HG03575 (cell line): ENCODE results near the gene TARP.
"Not testable (repeated sequence)": the region's sequence is repeated elsewhere in the genome, so short reads cannot be mapped to it uniquely, and the experiment has no call there.

ENCODE experiments used
- ATAC-seq: cut with Tn5 transposase; IDR thresholded peaks from one replicate; pipeline ENCODE4 v1.9.1; 2021; ENCODE audit not compliant: unreplicated experiment, insufficient number of reproducible peaks, low FRiP score; ENCODE audit errors: extremely low read depth

Gene TARP

DNA sequence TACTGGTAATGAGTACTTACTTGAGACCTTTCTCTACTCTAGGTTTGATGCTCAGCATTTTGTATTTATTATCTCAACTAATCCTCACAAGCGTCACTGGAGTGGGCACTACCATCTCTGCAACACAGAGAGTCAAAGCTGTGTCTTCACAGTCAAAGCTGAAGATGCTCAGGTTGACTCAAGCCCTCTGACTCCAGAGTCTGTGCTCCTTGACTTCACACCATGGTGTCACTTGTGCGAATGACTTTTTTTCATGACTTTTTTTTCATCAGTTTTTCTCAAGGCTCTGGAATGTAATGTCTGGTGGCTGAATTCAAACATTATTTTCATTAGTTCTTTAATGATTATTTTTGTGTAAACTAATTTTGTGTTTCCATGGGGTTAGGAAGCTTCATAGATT is 30.4 kb upstream of the TARP start:
- ATAC-seq, result no peak

DNA sequence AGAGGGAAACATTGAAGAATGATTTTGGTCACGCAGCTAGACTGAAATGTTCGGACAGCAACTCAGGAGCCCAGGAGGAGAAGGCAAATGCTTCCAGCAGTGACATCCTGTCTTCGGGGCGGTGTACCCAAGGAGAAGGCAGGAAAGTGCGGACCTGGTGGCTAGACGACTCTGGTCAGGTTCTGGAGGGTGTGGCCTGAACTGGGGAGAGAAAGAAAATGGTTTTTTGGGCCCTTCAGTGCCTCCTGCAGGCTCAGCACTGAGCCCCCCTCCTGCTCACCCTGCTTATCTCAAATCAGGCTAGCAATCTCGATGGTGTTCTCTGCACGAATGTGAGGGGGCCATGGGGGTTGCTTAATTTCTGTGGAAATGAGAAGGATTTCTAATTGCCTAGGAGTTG is 26.7 kb upstream of the TARP start:
- ATAC-seq, result no peak

DNA sequence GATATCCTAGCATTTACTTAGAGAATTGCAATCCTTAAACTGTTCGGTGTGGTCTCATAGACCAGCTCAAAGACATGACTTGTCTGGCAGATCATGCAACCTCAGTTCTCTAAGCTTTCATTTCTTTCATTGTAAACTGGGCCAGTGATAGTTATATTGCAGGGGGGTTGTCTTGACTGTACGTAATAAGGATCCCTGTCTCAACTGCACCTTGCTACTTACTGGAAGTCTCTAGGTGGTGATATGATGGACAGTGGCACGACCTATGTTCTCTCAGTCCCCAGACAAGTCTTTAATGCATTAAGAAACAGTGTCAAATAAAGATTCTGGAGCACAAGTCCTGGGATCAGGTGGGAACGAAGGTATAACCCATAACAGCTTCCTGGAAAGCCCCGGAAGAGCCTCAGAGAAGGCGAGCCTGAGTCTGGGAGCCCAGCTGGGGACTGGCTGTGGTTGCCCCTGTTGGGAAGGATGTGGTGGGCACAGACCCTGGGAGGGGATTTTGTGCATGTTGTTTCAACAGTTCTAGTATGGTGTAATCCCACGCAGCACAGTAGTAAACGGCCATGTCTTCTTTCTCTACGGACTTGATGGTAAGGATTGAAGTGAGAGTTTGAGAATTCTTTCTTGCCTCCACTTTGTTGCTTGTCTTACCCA is 26.0 kb upstream of the TARP start:
- no peak for ATAC-seq

DNA sequence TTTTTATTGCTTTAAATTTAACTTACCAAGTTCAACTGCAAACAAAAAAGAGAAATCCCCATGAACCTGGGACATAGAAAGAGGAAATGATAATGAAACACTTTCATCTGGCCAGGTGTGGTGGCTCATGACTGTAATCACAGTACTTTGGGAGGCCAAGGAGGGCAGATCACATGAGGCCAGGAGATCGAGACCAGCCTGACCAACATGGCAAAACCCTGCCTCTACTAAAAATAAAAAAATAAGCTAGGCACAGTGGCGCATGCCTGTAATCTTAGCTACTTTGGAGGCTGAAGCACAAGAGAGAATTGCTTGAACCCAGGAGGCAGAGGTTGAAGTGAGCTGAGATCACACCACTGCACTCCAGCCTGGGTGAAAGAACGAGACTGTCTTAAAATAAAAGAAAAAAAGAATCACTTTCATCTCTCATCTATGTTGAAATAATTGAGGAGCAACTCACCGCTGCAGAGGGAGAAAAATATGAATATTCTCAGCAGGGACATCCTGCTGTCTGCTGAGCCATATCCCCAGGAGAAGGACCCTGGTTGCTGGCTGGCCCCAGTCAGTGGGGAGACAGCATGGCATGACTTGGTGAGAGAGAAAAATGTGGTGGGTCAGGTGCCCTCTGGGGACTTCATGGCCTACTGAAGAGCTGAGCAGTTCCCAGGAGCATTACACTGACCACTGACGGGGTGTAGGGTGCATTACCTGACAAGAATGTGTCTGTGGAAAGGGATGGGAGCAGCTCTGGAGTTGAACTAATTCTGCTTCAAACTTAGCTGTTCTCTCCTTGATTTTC is 22.8 kb upstream of the TARP start:
- no peak for ATAC-seq

DNA sequence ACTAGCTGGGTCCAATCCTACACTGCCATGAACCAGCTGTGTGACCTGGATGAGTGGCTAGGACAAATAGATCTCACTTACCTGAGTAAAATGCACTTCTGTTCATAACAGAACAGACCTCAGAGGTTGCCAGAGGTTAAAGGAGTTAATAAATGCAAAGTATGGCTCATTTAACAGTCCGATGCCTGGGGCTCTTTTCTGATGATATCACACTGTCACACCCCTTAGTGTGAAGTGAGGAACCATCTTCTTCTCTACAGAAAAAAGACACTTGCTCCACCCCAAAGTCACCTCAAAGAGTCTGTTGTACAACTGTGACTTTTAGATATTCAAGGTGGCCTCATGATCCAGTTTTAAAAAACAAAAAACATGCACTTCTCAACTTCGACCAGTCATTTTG is 21.5 kb upstream of the TARP start:
- no peak for ATAC-seq

DNA sequence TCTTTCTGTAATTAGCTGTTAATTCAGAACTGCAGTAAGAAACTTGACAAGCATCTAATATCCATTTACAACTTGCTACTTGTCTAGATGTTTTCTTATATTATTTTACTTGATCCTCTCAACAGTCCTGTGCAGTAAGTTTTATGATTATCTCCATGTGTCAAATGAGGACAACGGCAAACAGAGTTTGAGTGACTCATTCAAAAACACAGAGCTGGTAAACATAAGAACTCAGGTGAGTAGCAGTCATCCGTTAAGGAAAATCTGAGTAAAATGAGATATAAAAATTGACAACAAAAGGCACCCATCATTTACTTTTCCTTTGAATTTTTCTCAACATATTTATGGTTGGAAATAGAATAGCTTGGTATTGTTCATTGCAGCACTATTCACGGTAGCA is 19.0 kb upstream of the TARP start:
- ATAC-seq, result no peak

DNA sequence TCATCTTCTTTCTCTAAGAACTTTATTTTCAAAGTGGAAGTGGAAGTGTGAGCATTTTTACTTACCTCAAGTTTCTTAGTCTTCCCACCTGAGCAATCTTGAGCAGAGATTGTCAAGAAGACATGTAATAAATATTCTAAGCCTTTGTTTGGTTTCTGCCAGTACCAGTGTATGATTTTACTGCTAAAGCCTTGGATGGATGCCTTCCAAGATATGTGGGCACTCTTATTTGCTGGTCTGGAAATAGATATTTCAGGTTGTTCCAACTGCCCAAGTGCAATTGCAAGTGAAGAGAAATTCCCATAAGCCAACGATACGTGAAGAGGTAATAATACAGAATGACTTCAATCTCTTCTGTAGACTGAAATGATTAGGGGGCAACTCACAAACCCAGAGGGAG is 18.2 kb upstream of the TARP start:
- ATAC-seq, result no peak

DNA sequence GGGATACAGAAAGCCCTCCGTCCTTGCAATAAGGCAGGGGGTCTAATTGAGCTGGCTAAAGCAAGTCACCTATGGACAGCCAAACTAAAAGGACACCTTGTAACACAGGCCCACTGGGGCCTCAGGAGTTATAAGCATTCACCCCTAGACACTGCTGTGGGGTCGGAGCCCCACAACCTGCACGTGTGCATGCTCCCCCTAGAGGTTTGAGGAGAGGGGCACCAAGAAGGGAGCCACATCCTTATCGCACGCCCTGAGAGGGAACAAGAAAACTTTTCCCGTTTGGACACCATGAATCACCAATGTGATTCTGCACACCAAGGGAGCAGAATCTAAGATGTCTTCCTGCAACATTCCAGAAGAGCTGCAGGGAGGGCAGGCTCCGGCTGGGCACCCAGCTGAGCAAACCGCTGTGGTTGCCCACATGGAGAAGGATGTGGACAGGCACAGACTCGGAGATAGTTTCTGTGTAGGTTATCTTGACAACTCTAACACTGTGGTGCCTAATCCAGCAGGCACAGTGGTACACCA is 17.7 kb upstream of the TARP start:
- no peak for ATAC-seq

DNA sequence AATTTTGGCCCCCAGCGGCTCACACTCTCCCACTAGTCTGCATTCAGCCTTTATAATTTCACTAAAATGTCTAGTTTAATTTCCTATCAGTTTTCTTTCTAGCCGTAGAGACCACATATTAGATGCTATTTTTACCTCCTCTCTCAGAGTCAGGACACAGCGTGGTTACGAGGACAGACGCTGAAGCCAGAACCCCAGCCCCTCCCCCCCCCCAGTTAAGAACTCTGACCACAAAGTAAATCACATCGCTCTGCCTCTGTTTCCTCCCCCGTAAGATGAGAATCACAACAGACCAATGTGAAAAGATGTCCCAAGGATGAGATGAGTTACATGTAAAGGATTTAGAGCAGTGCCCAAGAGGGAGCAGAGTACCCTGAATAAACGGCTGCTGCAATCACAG is 11.1 kb upstream of the TARP start:
- ATAC-seq, result no peak

DNA sequence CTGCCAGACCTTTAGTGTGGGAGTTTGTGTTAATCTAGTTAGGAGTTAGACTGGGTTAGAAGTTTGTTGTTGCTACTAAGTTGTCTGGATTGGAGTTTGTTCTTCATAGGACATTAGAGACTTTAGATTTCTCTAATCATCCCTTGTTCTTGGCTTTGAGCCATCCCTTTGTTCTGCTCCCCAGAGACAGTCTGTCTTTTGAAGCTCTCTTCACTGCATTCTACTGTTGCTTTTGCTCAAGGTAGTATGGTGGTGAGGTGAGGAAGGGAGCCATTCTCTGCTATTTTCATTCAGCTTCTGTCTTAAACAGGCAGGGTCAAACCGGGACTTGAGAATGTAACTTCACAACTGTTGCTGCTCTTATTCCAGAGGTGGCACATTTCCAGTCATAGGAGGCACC is 10.4 kb upstream of the TARP start:
- ATAC-seq, result no peak

DNA sequence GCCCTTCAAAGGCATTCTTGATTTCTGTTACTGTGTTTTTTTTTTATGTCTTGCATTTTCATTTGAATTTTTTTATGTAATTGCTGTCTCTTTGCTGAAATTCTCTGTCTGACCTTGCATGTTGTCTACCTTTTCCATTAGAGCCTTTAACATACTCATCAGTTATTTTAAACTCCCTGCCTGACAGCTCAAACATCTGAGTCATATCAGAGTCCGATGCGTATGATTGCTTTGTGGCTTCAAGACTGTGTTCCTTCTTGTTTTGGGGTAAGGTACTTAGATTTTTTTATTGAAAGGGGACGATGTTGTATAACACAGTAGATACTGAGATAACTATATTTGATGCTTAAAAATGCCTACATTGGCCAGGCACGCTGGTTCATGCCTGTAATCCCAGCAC is 9.7 kb upstream of the TARP start:
- no peak for ATAC-seq

DNA sequence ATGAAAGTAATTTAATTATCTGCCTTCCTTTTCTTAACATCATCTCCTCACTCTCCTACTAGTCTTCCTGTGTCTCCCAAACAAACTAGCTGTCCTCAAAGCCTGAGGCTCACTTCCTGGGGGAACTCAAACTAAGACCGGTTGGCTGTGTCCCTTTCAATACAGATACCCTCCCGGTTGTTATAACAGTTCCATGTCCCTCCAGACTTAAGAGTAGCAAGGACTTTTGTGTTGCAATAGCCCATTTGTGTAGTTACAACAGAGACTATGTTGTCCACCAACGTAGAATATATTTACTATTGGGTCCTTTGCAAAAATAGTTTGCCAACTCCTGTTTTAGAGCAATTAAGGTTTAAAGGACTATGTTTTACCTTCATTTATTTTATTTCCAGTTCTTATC is 8.6 kb upstream of the TARP start:
- no peak for ATAC-seq

DNA sequence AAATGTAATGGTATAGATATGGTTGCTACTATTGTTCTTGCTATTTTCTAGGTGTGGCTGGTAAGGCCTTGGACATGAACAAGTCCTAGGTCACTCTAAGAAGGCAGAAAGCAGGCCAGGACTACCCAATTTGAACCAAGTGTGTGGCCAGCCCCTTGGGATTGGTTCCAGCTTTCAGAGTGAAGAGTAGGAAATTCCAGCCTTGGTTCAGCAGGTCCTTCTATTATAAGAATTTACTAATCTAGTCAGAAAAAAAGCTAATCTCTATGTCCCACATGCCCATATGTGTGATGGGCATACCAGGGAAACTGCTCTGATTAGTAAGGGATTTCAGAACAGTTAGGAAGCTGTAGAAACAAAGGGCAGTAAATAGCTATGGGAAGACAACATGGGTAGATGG is 7.8 kb upstream of the TARP start:
- no peak for ATAC-seq

DNA sequence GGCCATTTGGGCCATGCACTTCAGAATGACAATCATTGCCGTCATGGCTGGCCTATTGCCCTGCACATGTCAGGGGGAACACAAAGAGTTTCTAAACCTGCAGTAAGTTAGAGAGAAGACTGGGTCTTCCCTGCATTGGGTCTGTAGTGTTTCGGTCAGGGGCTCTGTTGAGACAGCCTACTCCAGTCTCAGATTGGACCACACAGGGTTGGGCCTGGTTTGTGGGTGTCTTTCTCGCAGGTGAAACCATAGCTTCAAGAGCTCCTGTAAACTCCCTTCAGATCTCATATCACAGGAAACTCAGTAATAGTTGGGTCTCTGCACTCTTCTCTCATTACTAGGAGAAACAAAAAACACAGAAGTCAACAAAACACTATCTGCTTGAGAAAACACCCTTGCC is 7.3 kb upstream of the TARP start:
- ATAC-seq, result no peak

DNA sequence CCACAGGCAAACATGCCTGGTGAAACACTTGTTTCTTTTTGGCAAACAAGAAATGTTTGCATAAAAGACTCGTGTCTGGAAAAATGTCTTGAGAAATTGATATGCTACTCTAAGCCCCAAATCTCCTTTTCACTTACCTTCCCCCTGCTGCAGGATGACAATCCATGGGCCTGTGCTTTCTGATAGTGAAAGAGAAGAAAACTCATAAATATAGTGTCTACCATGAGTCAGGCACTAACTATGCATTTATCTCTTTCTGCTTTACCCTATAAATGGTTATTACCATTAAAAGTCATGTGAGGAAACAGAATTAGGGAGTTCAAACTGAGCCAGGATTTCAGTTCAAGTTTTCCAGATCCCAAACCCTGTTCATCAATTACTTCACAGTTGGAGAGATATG is 6.6 kb upstream of the TARP start:
- ATAC-seq, result no peak

DNA sequence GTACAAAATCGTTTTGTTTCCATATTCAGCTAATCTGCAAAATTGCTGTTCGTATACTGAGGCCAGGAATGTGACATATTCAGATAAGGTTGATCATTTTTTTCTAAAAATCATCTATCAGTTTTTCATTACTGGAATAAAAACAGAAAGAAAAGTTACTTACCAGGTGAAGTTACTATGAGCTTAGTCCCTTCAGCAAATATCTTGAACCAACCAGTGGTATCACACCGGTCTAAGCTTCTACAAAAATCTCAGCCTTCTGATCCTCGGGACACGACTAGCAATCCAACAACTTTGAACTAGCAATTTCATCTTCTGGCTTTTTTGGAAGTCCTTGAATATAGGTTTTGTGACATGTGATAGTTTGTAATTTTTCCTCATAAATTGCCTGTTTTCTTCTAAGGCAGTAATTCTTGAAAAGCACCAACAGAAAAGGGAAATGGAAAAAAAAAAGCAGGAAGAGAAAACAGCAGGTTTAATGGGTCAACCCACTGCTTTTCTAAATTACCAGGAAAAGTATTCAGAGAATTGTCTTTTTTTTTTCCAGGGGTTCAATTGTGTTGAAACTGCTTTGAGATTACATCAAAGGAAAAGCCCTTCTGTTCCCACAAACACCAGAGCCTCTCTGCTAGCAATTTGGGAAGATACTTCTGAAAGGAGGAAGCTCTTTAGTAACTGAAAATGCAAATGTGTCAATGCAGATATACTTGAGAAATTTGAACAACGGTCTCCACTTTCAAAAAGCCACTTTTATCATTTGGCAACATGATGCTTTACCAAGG is 2.9 kb upstream of the TARP start:
- no peak for ATAC-seq

DNA sequence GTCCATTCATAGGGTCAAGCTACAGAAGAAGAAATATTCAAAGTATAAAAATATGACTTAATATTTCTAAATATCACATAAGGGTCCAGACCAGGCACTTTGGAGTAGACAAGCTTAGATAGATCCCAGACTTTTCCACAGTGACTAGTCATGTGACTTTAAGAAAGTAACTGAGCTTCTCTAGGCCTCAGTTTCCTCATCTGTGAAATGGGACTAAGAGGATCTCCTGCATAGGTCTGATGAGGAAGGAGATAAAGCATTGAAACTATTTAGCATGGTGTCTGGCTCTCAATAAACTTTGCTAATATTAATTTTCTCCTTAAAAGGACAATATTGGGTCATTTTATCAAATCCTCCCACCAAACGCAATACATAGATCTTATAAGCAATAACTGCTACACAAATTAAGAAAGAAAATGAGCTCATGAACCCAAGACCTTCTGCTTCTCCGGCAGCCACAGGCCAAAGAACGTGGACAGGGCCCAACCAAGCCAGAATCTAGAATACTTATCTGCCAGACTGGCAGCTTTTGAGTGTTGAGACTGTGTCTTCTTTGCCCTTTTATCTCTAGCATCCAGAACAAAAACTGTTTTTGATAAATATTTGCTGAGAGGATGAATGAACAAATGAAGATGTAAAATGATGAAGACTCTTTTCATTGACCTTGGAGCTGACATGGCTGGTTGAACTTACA is 1.6 kb upstream of the TARP start:
- ATAC-seq, result no peak

DNA sequence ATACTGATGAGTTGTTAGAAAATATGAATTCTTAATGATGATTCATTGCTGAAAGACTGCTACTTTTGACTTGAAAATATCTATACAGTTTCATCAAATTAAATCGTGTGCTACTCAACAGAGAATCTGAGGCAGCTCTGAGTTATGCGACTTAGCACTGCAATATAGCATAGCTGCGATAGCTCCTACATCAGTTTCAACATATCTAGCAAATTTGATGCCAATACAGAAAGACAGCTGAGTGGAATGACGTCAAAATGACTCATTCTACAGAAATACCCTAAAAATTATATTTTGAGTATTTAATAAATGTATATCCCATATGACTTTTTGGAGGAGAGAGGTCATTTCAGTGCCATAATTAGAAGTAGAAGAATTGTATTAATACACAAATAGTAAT is 1.1 kb upstream of the TARP start:
- no peak for ATAC-seq

DNA sequence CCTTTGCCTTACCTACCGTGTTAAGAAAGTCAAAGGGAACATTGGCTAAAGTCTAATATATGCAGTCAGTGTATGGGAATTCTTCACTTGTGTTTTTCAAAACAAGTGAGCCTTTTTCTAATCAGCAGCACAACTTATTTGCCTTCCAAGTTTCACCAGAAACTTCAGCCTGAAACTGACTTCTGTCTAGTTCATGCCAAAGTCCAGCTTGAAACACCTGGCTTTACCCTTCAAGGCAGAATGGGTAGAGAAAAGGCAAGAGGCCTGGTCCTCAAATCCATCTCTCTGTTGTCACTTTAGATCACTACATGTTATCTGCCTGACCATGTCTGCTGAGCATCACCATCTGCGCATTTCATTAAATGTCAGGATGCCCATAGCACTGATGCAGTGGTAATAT is 3.0 kb downstream of the TARP start:
- not testable (repeated sequence) for ATAC-seq
